Thyroid gland (tissue), 4 donors: ENCODE measurements around the gene TBC1D22A.

Source experiments
- POLR2A ChIP-seq, 2 donors: fragments of 450-650 bp; IDR thresholded peaks; one replicate each; pipeline ENCODE4 v1.6.1; 2017; ENCODE audit warnings: antibody characterized with exemption in 2 of 2, mild to moderate bottlenecking in 2 of 2, moderate library complexity in 1 of 2
- TF ChIP-seq, protein P1 (sequence below), 6 experiments: fragments of 200-600 bp in 3 of 6; fragments of 450-650 bp in 3 of 6; sonication (generic) in 3 of 6; IDR thresholded peaks; one replicate each; pipeline ENCODE4 v1.5.1; 2016 to 2019; ENCODE audit warnings: antibody characterized with exemption in 6 of 6, mild to moderate bottlenecking in 2 of 6, inconsistent platforms in 1 of 6, moderate library complexity in 1 of 6

DNA sequence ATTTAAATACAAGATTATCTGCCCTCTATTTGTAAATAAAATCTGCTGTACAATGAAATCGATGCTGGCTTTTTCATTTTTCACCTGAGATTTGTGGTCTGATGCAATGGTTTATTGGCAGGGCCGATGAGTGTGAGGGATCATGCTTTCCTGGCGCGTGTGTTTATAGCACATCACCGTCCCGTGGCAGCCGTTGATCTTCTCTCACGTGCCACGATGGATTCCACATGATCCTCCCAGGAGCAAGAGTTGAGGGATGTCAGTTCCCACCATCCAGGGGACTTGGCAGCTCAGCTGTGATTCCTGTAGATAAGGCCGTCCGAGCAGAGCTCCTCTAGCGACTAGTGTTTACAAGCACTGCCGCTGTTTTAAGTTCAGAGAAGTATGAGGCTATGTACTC is 213.7 kb downstream of the TBC1D22A start:
- TF ChIP-seq, protein P1, sequence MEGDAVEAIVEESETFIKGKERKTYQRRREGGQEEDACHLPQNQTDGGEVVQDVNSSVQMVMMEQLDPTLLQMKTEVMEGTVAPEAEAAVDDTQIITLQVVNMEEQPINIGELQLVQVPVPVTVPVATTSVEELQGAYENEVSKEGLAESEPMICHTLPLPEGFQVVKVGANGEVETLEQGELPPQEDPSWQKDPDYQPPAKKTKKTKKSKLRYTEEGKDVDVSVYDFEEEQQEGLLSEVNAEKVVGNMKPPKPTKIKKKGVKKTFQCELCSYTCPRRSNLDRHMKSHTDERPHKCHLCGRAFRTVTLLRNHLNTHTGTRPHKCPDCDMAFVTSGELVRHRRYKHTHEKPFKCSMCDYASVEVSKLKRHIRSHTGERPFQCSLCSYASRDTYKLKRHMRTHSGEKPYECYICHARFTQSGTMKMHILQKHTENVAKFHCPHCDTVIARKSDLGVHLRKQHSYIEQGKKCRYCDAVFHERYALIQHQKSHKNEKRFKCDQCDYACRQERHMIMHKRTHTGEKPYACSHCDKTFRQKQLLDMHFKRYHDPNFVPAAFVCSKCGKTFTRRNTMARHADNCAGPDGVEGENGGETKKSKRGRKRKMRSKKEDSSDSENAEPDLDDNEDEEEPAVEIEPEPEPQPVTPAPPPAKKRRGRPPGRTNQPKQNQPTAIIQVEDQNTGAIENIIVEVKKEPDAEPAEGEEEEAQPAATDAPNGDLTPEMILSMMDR (IDR thresholded peaks at IDR 0.05) = no peak
- TF ChIP-seq POLR2A (IDR thresholded peaks at IDR 0.05) = no peak
